ENCODE results near the gene KIAA0319L. TPM values are rescaled to one million over a fixed set of nuclear protein-coding genes. Genes with fewer than 3 reads are reported as not detected.

KIAA0319L gene
- polyA plus RNA-seq, 1 donor from 2014 or later = 38.1 TPM

- Histone ChIP-seq H3K4me3 (ENCODE audit: low read length) (no peak overlapping the region), H3K9ac (ENCODE audit: low read length) (no peak overlapping the region), H3K79me2 (replicated peaks; ENCODE audit: insufficient read depth, low read length) (no peaks in the 10 kb centered on the region), H3K9me3 (ENCODE audit: low read length) (no peaks in the 10 kb centered on the region), H4K20me1 (ENCODE audit: insufficient read depth) (no peaks in the 10 kb centered on the region), H2AFZ (ENCODE audit: low read depth, low read length) (no peak overlapping the region), H3K27ac (ENCODE audit: low read length) (no peak overlapping the region), H3K27me3 (ENCODE audit: insufficient read depth, low read depth, low read length) (no peaks in the 10 kb centered on the region), H3K9me2 (ENCODE audit: insufficient read depth, low read length) (no peaks in the 10 kb centered on the region), H3K4me2 (ENCODE audit: low read length) (no peak overlapping the region), H3F3A (ENCODE audit: insufficient read depth, low read length, poor library complexity, severe bottlenecking) (no peaks in the 10 kb centered on the region), H3K36me3 (ENCODE audit: insufficient read depth, low read length) (no peaks in the 10 kb centered on the region)
- TF ChIP-seq EP300 (conservative IDR thresholded peaks at IDR 0.05; ENCODE audit: poor library complexity, severe bottlenecking) (no peak), REST (IDR thresholded peaks at IDR 0.05; ENCODE audit: borderline replicate concordance) (no peak), POLR2AphosphoS5 (IDR thresholded peaks at IDR 0.05) (no peak), SMC3 (conservative IDR thresholded peaks at IDR 0.05; ENCODE audit: poor library complexity) (no peak), MXI1 (conservative IDR thresholded peaks at IDR 0.05; ENCODE audit: poor library complexity, severe bottlenecking) (no peak), RAD21 (conservative IDR thresholded peaks at IDR 0.05) (no peak), EZH2 (IDR thresholded peaks at IDR 0.05; ENCODE audit: borderline replicate concordance, insufficient read depth, low read length, poor library complexity, severe bottlenecking) (no peak), CTCF (IDR thresholded peaks at IDR 0.05; ENCODE audit: poor library complexity, severe bottlenecking) (no peak), TAF1 (IDR thresholded peaks at IDR 0.05; ENCODE audit: low read depth) (no peak)
Measured at GRCh38 chr1:35490250-35490649, 67.0 kb downstream of the KIAA0319L start.

- no peak overlapping the region for H3K27ac ChIP-seq (ENCODE audit: low read length)
- no peaks in the 10 kb centered on the region for H3F3A ChIP-seq (ENCODE audit: insufficient read depth, low read length, poor library complexity, severe bottlenecking)
- H3K9me2 ChIP-seq (ENCODE audit: insufficient read depth, low read length) = no peaks in the 10 kb centered on the region
- no peak overlapping the region for H3K4me2 ChIP-seq (ENCODE audit: low read length)
- H3K27me3 ChIP-seq (ENCODE audit: insufficient read depth, low read depth, low read length) = no peaks in the 10 kb centered on the region
- TF ChIP-seq EP300 (conservative IDR thresholded peaks at IDR 0.05; ENCODE audit: poor library complexity, severe bottlenecking) = no peak
- no peak for TF ChIP-seq RAD21 (conservative IDR thresholded peaks at IDR 0.05)
- no peak for TF ChIP-seq REST (IDR thresholded peaks at IDR 0.05; ENCODE audit: borderline replicate concordance)
- H3K36me3 ChIP-seq (ENCODE audit: insufficient read depth, low read length) = no peaks in the 10 kb centered on the region
- H4K20me1 ChIP-seq (ENCODE audit: insufficient read depth) = no peaks in the 10 kb centered on the region
- no peak overlapping the region for H3K9ac ChIP-seq (ENCODE audit: low read length)
- no peak overlapping the region for H2AFZ ChIP-seq (ENCODE audit: low read depth, low read length)
- H3K9me3 ChIP-seq (ENCODE audit: low read length) = no peaks in the 10 kb centered on the region
- no peak overlapping the region for H3K4me3 ChIP-seq (ENCODE audit: low read length)
- no peaks in the 10 kb centered on the region for H3K79me2 ChIP-seq (replicated peaks; ENCODE audit: insufficient read depth, low read length)
Measured at GRCh38 chr1:35488336-35488735, 68.9 kb downstream of the KIAA0319L start.
